H9 (cell line): ENCODE data around the gene PPP1R1B. TPM values are rescaled to one million over a fixed set of nuclear protein-coding genes. Genes with fewer than 3 reads are reported as not detected.

Source experiments
- DNase-seq: peaks from one replicate; pipeline ENCODE4 v3.0.0-alpha.2; 2017
- H2AFZ ChIP-seq: one replicate; pipeline ENCODE4 v1.6.1; 2013; ENCODE audit warnings: mild to moderate bottlenecking, low read length, control low read depth, moderate library complexity
- H2AK5ac ChIP-seq: 2 replicates; pipeline ENCODE4 v1.6.1; 2013; ENCODE audit warnings: low read length, control low read depth, mixed read lengths; ENCODE audit not compliant: insufficient read length
- H2BK120ac ChIP-seq: one replicate; pipeline ENCODE4 v1.6.1; 2013; ENCODE audit warnings: low read depth, mild to moderate bottlenecking, low read length, control low read depth, inconsistent platforms; ENCODE audit not compliant: poor library complexity, severe bottlenecking
- H2BK12ac ChIP-seq: 2 replicates; pipeline ENCODE4 v1.6.1; 2013; ENCODE audit warnings: low read length, control low read depth, mixed read lengths, low read depth; ENCODE audit not compliant: insufficient read length
- H2BK15ac ChIP-seq: 2 replicates; pipeline ENCODE4 v1.6.1; 2013; ENCODE audit warnings: low read depth, low read length, control low read depth
- H2BK20ac ChIP-seq: one replicate; pipeline ENCODE4 v1.6.1; 2013; ENCODE audit warnings: low read depth, mild to moderate bottlenecking, low read length, control low read depth, inconsistent platforms; ENCODE audit not compliant: poor library complexity, severe bottlenecking
- H2BK5ac ChIP-seq: 2 replicates; pipeline ENCODE4 v1.6.1; 2013; ENCODE audit warnings: low read length, control low read depth, mixed read lengths; ENCODE audit not compliant: insufficient read length
- H3K14ac ChIP-seq: 2 replicates; pipeline ENCODE4 v1.6.1; 2013; ENCODE audit warnings: low read length, control low read depth; ENCODE audit not compliant: insufficient read depth
- H3K18ac ChIP-seq: 2 replicates; pipeline ENCODE4 v1.6.1; 2013; ENCODE audit warnings: low read depth, mild to moderate bottlenecking, mixed read lengths, low read length, control low read depth; ENCODE audit not compliant: insufficient read length
- H3K23ac ChIP-seq: 2 replicates; pipeline ENCODE4 v1.6.1; 2013; ENCODE audit warnings: low read length, control low read depth, mixed read lengths, low read depth; ENCODE audit not compliant: insufficient read length
- H3K23me2 ChIP-seq: 2 replicates; pipeline ENCODE4 v1.6.1; 2013; ENCODE audit warnings: low read depth, mild to moderate bottlenecking, mixed read lengths, low read length, control low read depth; ENCODE audit not compliant: insufficient read length, poor library complexity, severe bottlenecking
- H3K27ac ChIP-seq: 2 replicates; pipeline ENCODE4 v1.5.1; 2013; ENCODE audit warnings: low read length, control low read depth, mixed read lengths, low read depth; ENCODE audit not compliant: insufficient read length
- H3K27me3 ChIP-seq: 2 replicates; pipeline ENCODE4 v1.6.1; 2013; ENCODE audit warnings: low read length, control low read depth, inconsistent platforms; ENCODE audit not compliant: insufficient read depth
- H3K4ac ChIP-seq: 2 replicates; pipeline ENCODE4 v1.6.1; 2013; ENCODE audit warnings: low read depth, mild to moderate bottlenecking, control low read depth, inconsistent platforms, low read length, moderate library complexity
- H3K4me1 ChIP-seq: 2 replicates; pipeline ENCODE4 v1.6.1; 2013; ENCODE audit warnings: low read length, control low read depth, inconsistent platforms; ENCODE audit not compliant: insufficient read depth
- H3K4me2 ChIP-seq: 2 replicates; pipeline ENCODE4 v1.6.1; 2013; ENCODE audit warnings: low read length, control low read depth, mixed read lengths; ENCODE audit not compliant: insufficient read length, insufficient read depth
- H3K56ac ChIP-seq: 2 replicates; pipeline ENCODE4 v1.6.1; 2013; ENCODE audit warnings: low read depth, mild to moderate bottlenecking, mixed read lengths, low read length, control low read depth; ENCODE audit not compliant: insufficient read length
- H3K79me1 ChIP-seq: 2 replicates; pipeline ENCODE4 v1.6.1; 2013; ENCODE audit warnings: low read depth, mild to moderate bottlenecking, moderate library complexity, low read length, control low read depth, inconsistent platforms; ENCODE audit not compliant: insufficient read depth, poor library complexity, severe bottlenecking
- H3K79me2 ChIP-seq: 2 replicates; pipeline ENCODE4 v1.6.1; 2013; ENCODE audit warnings: low read length, control low read depth, inconsistent platforms; ENCODE audit not compliant: insufficient read depth
- H3K9ac ChIP-seq: 2 replicates; pipeline ENCODE4 v1.6.1; 2013; ENCODE audit warnings: low read length, control low read depth, mixed read lengths; ENCODE audit not compliant: insufficient read length; ENCODE audit errors: extremely low read depth
- H3K9me3 ChIP-seq: one replicate; pipeline ENCODE4 v1.6.1; 2013; ENCODE audit warnings: low read depth, low read length, inconsistent platforms; ENCODE audit not compliant: control insufficient read depth
- H3T11ph ChIP-seq: one replicate; pipeline ENCODE4 v1.6.1; 2013; ENCODE audit warnings: mild to moderate bottlenecking, low read length, control low read depth, inconsistent platforms
- H4K20me1 ChIP-seq: one replicate; pipeline ENCODE4 v1.6.1; 2013; ENCODE audit not compliant: control insufficient read depth, insufficient read length, insufficient read depth
- H4K5ac ChIP-seq: 2 replicates; pipeline ENCODE4 v1.6.1; 2013; ENCODE audit warnings: low read depth, mild to moderate bottlenecking, mixed read lengths, low read length, control low read depth; ENCODE audit not compliant: insufficient read length
- H4K8ac ChIP-seq: replicated peaks from 2 replicates; pipeline ENCODE4 v1.6.1; 2013; ENCODE audit warnings: low read length, control low read depth, mixed read lengths, low read depth; ENCODE audit not compliant: insufficient read length
- H4K91ac ChIP-seq: 2 replicates; pipeline ENCODE4 v1.6.1; 2013; ENCODE audit warnings: low read depth, mild to moderate bottlenecking, moderate library complexity, mixed read lengths, low read length, control low read depth; ENCODE audit not compliant: insufficient read length
- H3K27ac Mint-ChIP-seq, 3 experiments: 2 replicates in 2 of 3; 3 replicates in 1 of 3; pipeline ENCODE4 v1.8.0; 2020 to 2021; ENCODE audit warnings: mixed read lengths in 3 of 3, mild to moderate bottlenecking in 1 of 3, moderate library complexity in 1 of 3
- H3K27me3 Mint-ChIP-seq: 2 replicates; pipeline ENCODE4 v1.8.0; 2021; ENCODE audit warnings: low read depth, mild to moderate bottlenecking, moderate library complexity, mixed read lengths
- H3K36me3 Mint-ChIP-seq, 3 experiments: 2 replicates in 2 of 3; 3 replicates in 1 of 3; pipeline ENCODE4 v1.8.0; 2020 to 2021; ENCODE audit warnings: low read depth in 3 of 3, mixed read lengths in 3 of 3; ENCODE audit not compliant: insufficient read depth in 1 of 3
- H3K4me1 Mint-ChIP-seq, 2 experiments: 2 replicates each; pipeline ENCODE4 v1.8.0; 2020; ENCODE audit warnings: mixed read lengths in 2 of 2
- H3K4me3 Mint-ChIP-seq, 2 experiments: 2 replicates in 1 of 2; 3 replicates in 1 of 2; pipeline ENCODE4 v1.8.0; 2020 to 2021; ENCODE audit warnings: mild to moderate bottlenecking in 2 of 2, mixed read lengths in 2 of 2, moderate library complexity in 1 of 2
- H3K9me3 Mint-ChIP-seq, 2 experiments: 2 replicates in 1 of 2; 3 replicates in 1 of 2; pipeline ENCODE4 v1.8.0; 2020; ENCODE audit warnings: mild to moderate bottlenecking in 2 of 2, mixed read lengths in 2 of 2, moderate library complexity in 1 of 2
- WGBS: extraction: QIAGEN DNeasy Blood & Tissue Kit; methylation state at CpG from one replicate; pipeline ENCODE4 v1.1.7; 2013; ENCODE audit warnings: missing lambda C conversion rate, low lambda C conversion rate, mixed read lengths; ENCODE audit not compliant: insufficient read length; ENCODE audit errors: extremely low coverage; 5-methylcytosine and 5-hydroxymethylcytosine counted together
- total RNA-seq: library from RNA; stranded (reverse); gene quantifications from 2 replicates; pipeline ENCODE4 v1.2.1, GENCODE V29; 2021
- TF ChIP-seq, protein P1 (sequence below): fragments of 200-600 bp; sonication (generic); conservative IDR thresholded peaks from 3 replicates; pipeline ENCODE4 v1.8.0; 2021; ENCODE audit warnings: antibody characterized with exemption, mild to moderate bottlenecking

Gene PPP1R1B
- total RNA-seq, 1 experiment from 2014 or later: 15.5 TPM

DNA sequence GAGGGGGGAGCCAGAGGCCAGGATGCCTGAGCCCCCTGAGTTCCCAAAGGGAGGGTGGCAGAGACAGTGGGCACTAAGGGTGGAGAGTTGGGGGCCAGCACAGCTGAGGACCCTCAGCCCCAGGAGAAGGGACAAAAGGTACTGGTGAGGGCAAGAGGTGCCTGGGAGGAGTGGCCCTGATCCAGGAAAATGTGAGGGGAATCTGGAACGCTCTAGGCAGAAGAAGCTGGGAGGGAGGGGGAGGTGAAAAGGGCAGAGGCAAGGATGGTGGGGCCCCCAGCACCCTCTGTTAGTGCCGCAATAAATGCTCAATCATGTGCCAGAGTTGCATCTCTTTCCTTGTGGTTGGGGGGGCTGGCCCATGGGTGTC is 39.5 kb downstream of the PPP1R1B start:
- Histone ChIP-seq H2BK120ac (no peak overlapping the region), H3K56ac (no peak overlapping the region), H4K8ac (no peak overlapping the region), H3K4me1 (peaks cover 6% of the 10 kb centered on the region; the same call in 1 of the 2 replicates), H3K4ac (no peak overlapping the region), H3K27ac (no peak overlapping the region), H3K9me3 (no peaks in the 10 kb centered on the region), H3K23ac (no peak overlapping the region), H2BK15ac (no peak overlapping the region), H3K14ac (no peak overlapping the region), H2AK5ac (no peak overlapping the region), H3K79me1 (no peaks in the 10 kb centered on the region), H3K23me2 (peaks cover 6% of the 10 kb centered on the region), H3T11ph (no peak overlapping the region), H3K4me2 (no peak overlapping the region), H2AFZ (no peak overlapping the region), H4K5ac (no peak overlapping the region), H3K27me3 (peaks cover 3% of the 10 kb centered on the region; the same call in 1 of the 2 replicates), H2BK5ac (no peak overlapping the region), H4K91ac (no peak overlapping the region), H3K9ac (no peak overlapping the region), H2BK20ac (no peak overlapping the region), H2BK12ac (no peak overlapping the region), H3K18ac (no peak overlapping the region), H4K20me1 (no peaks in the 10 kb centered on the region), H3K79me2 (no peaks in the 10 kb centered on the region)
- H3K36me3 Mint-ChIP-seq: peaks cover 1 to 4% (median 3%) of the 10 kb centered on the region in 3 experiments; a peak in 6 of 7 replicates
- TF ChIP-seq, protein P1, sequence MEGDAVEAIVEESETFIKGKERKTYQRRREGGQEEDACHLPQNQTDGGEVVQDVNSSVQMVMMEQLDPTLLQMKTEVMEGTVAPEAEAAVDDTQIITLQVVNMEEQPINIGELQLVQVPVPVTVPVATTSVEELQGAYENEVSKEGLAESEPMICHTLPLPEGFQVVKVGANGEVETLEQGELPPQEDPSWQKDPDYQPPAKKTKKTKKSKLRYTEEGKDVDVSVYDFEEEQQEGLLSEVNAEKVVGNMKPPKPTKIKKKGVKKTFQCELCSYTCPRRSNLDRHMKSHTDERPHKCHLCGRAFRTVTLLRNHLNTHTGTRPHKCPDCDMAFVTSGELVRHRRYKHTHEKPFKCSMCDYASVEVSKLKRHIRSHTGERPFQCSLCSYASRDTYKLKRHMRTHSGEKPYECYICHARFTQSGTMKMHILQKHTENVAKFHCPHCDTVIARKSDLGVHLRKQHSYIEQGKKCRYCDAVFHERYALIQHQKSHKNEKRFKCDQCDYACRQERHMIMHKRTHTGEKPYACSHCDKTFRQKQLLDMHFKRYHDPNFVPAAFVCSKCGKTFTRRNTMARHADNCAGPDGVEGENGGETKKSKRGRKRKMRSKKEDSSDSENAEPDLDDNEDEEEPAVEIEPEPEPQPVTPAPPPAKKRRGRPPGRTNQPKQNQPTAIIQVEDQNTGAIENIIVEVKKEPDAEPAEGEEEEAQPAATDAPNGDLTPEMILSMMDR: no peak
- H3K4me3 Mint-ChIP-seq: peak overlapping the region in 1 of 2 experiments; percentile 53; a peak in 1 of 5 replicates
- H3K4me1 Mint-ChIP-seq: peaks cover 33 to 50% of the 10 kb centered on the region in 2 experiments
- no peaks in the 10 kb centered on the region; a peak in 1 of 5 replicates for H3K9me3 Mint-ChIP-seq
- no peak for DNase-seq
- WGBS: no CpG with 5 or more reads among the region's 2 CpGs
- peaks cover 62% of the 10 kb centered on the region for H3K27me3 Mint-ChIP-seq
- no peak overlapping the region for H3K27ac Mint-ChIP-seq
